DND-41 (cell line): ENCODE data around the gene TM4SF5.

Experiments used
- EZH2 ChIP-seq: IDR thresholded peaks from 3 replicates; pipeline ENCODE4 v1.6.1; 2012; ENCODE audit warnings: borderline replicate concordance, low read depth, mild to moderate bottlenecking, moderate library complexity, low read length, inconsistent platforms; ENCODE audit not compliant: severe bottlenecking
- TF ChIP-seq, protein P1 (sequence below): IDR thresholded peaks from 2 replicates; pipeline ENCODE4 v1.5.1; 2012; ENCODE audit warnings: borderline replicate concordance, low read length, moderate library complexity, mild to moderate bottlenecking; ENCODE audit not compliant: poor library complexity, severe bottlenecking; ENCODE audit errors: extremely low read depth

GRCh38 chr17:4743898-4744297 is 27.8 kb upstream of the TM4SF5 start:
- no peak for TF ChIP-seq EZH2
- TF ChIP-seq, protein P1, sequence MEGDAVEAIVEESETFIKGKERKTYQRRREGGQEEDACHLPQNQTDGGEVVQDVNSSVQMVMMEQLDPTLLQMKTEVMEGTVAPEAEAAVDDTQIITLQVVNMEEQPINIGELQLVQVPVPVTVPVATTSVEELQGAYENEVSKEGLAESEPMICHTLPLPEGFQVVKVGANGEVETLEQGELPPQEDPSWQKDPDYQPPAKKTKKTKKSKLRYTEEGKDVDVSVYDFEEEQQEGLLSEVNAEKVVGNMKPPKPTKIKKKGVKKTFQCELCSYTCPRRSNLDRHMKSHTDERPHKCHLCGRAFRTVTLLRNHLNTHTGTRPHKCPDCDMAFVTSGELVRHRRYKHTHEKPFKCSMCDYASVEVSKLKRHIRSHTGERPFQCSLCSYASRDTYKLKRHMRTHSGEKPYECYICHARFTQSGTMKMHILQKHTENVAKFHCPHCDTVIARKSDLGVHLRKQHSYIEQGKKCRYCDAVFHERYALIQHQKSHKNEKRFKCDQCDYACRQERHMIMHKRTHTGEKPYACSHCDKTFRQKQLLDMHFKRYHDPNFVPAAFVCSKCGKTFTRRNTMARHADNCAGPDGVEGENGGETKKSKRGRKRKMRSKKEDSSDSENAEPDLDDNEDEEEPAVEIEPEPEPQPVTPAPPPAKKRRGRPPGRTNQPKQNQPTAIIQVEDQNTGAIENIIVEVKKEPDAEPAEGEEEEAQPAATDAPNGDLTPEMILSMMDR = no peak
